T-helper 2 cell treated with Interferon-gamma antibody and Interleukin-4, amounts not matched to agents 100 ng/mL and 5 ng/mL, for 36 hours (primary cell): ENCODE data around the gene GCNT2. TPM values are rescaled to one million over a fixed set of nuclear protein-coding genes. Genes with fewer than 3 reads are reported as not detected.
"Not testable (repeated sequence)": the region's sequence is repeated elsewhere in the genome, so short reads cannot be mapped to it uniquely, and the experiment has no call there.

Experiments
- intact Hi-C: fragments of 100-400 bp; cut with micrococcal nuclease; formaldehyde crosslinking; loops from one replicate; pipeline ENCODE4 v1.15.1; 2023
- total RNA-seq: library from RNA; stranded (reverse); gene quantifications from 2 replicates; pipeline ENCODE4 v1.2.3, GENCODE V29; 2022

GCNT2 gene
- total RNA-seq, 1 donor from 2014 or later = 3.6 TPM

DNA sequence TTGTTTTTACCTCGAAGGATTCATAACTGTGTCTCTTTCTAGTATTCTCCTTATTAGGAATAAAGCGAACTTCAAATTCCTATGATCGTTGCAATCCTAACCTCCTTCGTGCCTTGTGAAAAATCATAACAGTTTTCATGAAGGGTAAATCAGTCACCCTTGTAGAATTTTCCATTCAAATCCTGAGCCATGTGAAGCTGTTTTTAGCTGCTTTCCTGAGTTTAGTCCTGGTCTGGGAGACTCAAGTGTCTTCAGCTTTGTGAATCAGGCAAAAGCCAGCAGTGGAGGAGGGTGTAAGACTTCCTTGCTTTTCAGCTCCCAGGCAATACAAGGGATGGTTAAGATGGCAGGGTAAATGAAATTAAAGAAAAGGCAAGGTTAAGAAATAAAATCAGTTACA, 24.3 kb downstream of the GCNT2 start:
- intact Hi-C loops = no loop called here

DNA sequence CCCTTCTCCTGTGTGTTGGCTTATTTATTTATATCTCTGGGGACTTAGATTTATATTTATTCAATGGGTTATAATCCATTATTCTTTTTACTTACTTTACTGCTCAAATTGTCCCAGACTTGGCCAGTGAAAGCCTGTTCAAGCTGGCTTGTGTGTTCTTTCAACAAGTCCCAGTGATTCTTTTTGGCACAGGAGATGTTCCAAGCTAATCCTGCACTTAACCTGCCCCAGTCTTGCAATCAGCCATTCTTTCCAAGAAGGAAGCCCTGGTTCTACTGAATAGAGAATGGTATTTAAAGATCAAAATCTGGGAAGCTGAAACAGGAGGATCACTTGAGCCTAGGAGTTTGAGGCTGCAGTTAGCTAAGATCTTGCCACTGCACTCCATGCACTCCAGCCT, 26.7 kb downstream of the GCNT2 start:
- intact Hi-C loops = no loop called here

GRCh38 chr6:10550764-10551163, 29.6 kb downstream of the GCNT2 start:
- intact Hi-C loops = no loop called here

DNA sequence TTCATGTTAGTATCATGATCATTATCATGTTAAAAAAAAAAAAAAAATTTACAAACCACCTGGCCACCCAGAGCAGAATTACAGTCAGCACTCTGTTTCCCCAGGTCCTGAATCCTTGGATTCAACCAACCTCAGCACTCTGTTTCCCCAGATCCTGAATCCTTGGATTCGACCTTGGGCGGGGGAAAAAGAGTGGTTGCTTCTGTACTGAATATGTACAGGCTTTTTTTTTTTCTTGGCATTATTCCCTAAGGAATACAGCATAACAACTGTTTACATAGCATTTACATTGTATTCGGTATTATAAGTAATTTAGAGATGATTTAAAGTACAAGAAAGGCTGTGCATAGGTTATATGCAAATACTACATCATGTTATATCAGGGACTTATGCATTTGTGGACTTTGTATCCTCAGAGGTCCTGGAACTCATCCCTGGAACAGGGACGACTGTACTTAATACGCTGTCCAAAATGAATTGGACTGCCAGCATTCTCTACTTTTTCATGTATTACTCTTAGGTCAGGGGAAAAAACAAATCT, 31.2 kb downstream of the GCNT2 start:
- intact Hi-C loops = no loop called here

- intact Hi-C loops = no loop called here
Observed at GRCh38 chr6:10553871-10554270, 32.7 kb downstream of the GCNT2 start.

DNA sequence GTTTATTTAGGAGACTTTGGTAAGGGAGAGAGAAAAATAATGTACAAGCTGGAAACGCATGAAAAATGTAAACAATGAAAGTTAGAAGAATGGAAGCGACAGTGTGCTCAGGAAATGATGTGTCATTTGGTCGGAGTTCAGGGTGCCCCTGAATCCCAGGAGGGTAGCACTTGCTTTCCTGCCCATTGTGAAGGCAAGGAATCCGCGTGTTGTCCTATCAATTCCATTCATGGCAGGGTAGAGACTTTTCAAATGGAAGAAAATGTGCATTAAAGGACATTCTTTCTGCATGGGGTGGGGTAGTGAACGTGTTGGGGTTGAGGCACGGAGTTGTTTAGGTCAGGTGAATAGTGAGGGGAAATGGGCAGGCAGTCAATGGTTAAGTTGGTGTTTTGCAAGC, 33.7 kb downstream of the GCNT2 start:
- intact Hi-C loops = no loop called here

- intact Hi-C loops = no loop called here
Observed at GRCh38 chr6:10555625-10556309, 34.6 kb downstream of the GCNT2 start.

DNA sequence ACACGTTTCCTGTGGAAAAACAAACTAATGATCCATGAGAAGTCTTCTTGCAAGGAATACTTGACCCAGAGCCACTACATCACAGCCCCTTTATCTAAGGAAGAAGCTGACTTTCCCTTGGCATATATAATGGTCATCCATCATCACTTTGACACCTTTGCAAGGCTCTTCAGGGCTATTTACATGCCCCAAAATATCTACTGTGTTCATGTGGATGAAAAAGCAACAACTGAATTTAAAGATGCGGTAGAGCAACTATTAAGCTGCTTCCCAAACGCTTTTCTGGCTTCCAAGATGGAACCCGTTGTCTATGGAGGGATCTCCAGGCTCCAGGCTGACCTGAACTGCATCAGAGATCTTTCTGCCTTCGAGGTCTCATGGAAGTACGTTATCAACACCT, 35.4 kb downstream of the GCNT2 start:
- intact Hi-C loops = no loop called here

DNA sequence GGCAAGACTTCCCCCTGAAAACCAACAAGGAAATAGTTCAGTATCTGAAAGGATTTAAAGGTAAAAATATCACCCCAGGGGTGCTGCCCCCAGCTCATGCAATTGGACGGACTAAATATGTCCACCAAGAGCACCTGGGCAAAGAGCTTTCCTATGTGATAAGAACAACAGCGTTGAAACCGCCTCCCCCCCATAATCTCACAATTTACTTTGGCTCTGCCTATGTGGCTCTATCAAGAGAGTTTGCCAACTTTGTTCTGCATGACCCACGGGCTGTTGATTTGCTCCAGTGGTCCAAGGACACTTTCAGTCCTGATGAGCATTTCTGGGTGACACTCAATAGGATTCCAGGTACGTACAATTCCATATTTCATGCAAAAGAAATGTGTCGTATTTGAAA, 35.8 kb downstream of the GCNT2 start:
- intact Hi-C loops = no loop called here

DNA sequence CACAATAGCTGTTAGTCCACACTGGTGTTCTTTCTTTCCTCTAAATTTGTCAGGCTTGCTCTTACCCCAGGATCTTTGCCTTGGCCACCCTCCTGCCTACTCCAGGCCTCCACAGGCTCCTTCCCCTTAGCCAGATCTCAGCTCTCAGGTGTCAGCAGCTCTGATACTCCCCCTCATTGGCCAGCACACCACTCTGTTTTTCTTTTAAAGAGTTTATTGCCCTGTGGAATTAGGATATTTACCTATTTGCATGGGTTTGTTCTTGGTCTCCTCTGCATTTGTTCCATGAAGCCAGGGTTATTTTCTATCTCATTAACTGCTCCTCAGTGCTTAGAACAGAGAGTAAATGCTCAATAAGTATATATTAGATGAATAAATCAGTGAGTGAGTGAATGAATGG, 36.8 kb downstream of the GCNT2 start:
- intact Hi-C loops = no loop called here

GRCh38 chr6:10558565-10558964, 37.4 kb downstream of the GCNT2 start:
- intact Hi-C loops = no loop called here

DNA sequence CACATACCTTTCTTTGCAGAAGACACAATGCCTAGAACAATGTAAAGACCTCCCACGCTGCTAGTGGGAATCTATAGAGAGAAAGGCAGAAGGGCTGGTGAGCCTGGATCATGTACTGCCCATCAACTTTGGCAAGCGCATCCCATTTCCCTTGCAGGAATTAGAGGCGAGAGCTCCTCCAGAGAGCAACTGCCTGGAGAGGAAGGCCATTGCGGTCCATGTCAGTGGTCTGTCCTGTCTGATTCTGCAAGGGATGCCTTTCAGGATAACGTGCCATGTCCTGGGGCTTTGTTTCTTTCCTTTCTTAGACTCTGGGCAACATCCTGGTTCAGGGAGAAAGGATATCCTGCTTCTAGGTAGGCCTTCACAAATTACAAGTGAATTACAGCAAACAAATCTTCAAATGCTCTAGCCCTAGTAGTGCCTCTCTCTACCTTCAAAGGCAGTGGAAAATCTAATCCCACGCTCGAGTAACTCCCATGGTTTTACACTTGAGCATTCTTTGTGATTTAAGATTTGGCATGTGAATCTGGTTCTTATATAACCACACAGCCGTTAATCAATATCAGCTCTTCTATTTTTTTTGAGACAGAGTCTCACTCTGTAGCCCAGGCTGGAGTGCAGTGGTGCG, 38.5 kb downstream of the GCNT2 start:
- intact Hi-C loops = no loop called here

DNA sequence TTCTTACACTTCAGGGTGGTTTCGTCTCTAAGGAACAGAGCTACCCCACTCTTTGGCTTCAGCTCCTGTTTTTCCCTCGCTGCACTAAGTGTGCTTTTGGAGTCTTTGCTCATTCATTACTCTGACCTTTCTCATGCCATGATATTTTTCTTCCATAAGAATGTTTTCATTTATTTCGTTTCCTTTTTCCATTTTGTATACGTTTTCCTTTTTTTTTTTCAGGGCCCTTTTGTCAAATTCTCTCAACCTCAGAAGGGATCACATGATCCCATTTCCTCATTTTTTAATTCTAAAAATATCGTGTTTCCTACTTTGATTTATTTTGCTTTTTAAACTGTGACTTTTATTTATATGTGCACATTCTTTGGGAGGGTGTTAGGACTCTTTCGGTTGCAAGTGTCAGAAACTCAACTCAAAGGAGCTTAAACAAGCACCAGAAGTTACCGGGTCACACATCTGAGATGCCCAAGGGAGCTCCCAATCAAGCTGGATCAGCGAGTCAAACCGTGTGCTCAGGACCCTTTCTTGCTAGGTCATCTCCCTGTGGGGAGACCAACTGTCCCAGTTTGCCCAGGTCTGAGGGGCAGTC, 40.6 kb downstream of the GCNT2 start:
- intact Hi-C loops = no loop called here

DNA sequence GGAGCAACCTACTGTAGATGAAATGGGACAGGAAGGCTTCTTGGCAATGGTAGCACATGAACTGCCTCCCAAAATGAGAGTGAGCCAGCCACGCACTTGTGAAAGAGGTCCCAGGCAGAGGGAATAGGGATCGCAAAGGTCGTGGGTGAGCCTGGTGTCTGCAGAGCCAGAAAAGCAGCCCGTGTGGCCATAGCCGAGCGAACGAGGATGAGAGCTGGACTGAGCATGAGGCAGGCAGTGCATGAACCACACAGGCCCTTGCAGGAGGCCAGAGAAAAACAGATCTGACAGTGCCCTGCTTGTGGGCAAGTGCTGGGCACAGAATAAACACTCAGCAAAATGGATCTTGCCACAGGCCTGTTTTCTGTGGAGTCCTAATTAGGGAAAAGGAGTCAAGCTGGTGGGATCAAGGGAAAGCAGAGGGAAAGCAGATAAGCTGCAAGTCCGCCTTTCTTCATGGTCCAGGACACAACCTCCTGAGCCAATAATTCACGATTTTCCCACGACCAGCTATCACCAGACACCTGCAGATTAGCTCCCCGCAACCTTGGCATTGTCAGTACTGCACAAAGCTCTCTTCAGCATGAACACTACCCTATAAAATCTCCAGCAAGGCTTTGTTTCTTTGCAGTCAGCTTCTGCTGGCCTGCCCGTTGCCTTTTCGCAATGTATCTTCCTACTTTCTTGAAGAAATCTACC, 44.0 kb downstream of the GCNT2 start:
- intact Hi-C loops = no loop called here

- intact Hi-C loops = no loop called here
Observed at GRCh38 chr6:10565913-10566312, 44.8 kb downstream of the GCNT2 start.

- intact Hi-C loops = no loop called here
Observed at GRCh38 chr6:10567256-10568026, 46.3 kb downstream of the GCNT2 start.

DNA sequence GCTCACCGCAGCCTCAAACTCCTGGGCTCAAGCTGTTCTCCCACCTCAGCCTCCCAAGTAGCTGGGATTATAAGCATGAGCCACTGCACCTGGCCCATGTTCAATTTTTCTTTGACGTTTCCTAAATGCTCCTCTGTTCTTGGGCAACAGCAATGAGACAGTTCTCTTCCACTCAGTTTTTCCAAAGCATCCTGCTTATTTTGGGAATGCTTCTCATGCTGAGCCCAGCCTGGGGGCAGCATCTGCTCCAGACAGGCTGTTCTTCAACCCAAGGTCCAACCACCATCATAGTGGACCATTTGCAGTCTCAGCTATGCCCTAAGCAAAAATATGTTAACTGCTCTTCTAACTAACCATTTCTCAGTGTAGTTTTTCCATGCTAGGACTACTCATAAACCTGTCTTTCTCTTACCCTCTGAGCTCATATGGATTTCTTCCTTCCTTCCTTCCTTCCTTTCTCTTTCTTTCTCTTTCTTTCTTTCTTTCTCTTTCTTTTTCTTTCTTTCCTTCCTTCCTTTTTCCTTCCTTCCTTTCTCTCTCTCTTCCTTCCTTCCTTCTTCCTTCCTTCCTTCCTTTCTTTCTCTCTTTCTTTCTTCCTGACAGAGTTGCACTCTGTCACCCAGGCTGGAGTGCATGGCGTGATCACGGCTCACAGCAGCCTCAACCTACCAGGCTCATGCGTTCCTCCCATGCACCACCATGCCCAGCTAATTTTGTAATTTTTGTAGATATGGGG, 48.4 kb downstream of the GCNT2 start:
- intact Hi-C loops = no loop called here

- intact Hi-C loops = not testable (repeated sequence)
Observed at GRCh38 chr6:10575519-10575918, 54.4 kb downstream of the GCNT2 start.

GRCh38 chr6:10576226-10576625, 55.1 kb downstream of the GCNT2 start:
- intact Hi-C loops = no loop called here

DNA sequence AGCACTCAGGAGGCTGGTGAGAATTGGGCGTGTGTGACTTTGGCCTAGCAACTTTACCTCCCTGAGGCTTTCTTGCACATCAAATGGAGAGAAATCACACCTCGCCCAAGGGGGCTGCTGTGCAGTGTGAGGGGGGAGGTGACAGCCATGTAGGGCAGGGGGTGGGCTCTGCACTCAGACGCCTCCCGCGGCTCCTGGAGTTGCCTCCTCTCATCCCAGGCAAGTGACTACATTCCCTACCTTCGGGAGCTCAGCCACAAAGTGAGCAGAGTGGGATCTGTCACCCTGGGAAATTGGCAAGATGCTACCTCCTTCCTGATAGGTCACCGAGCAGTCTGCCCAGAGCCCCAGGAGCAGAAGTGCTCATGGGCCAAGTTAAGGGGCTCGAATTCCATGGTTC, 56.0 kb downstream of the GCNT2 start:
- intact Hi-C loops = no loop called here

GRCh38 chr6:10578723-10579122, 57.6 kb downstream of the GCNT2 start:
- intact Hi-C loops = no loop called here
